ENCODE measurements around the gene GRWD1. TPM values are rescaled to one million over a fixed set of nuclear protein-coding genes. Genes with fewer than 3 reads are reported as not detected.

The GRWD1 gene
- total and polyA plus RNA-seq, 10 donors, result 5.5 to 34.5 (median 25.4) TPM

GRCh38 chr19:48473161-48473966, 27.6 kb downstream of the GRWD1 start:
- Histone ChIP-seq H3K27ac (no peak overlapping the region), H3K4me1 (peaks cover 10 to 46% (median 27%) of the 10 kb centered on the region in 6 donors), H3K9me3 (no peaks in the 10 kb centered on the region), H3K27me3 (replicated peaks in 1 of 7) (no peaks in the 10 kb centered on the region), H3K4me3 (no peak overlapping the region), H3K36me3 (peaks cover 0 to 83% (median 81%) of the 10 kb centered on the region in 6 donors)
- intact Hi-C loops (cut with DNase I; ENCODE audit: low total_unique reads), result no loop called here
- no peak for DNase-seq
- 88 to 92% (median 91%) methylated on average over 12 to 14 of the region's 14 CpGs for WGBS, 5 donors
- TF ChIP-seq, protein P1, sequence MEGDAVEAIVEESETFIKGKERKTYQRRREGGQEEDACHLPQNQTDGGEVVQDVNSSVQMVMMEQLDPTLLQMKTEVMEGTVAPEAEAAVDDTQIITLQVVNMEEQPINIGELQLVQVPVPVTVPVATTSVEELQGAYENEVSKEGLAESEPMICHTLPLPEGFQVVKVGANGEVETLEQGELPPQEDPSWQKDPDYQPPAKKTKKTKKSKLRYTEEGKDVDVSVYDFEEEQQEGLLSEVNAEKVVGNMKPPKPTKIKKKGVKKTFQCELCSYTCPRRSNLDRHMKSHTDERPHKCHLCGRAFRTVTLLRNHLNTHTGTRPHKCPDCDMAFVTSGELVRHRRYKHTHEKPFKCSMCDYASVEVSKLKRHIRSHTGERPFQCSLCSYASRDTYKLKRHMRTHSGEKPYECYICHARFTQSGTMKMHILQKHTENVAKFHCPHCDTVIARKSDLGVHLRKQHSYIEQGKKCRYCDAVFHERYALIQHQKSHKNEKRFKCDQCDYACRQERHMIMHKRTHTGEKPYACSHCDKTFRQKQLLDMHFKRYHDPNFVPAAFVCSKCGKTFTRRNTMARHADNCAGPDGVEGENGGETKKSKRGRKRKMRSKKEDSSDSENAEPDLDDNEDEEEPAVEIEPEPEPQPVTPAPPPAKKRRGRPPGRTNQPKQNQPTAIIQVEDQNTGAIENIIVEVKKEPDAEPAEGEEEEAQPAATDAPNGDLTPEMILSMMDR (IDR thresholded peaks at IDR 0.05 in 8 of 11, conservative IDR thresholded peaks at IDR 0.05 in 3 of 11), result no peak
- peak in 1 of 3 donors; percentile 9 for TF ChIP-seq POLR2AphosphoS5 (IDR thresholded peaks at IDR 0.05)

GRCh38 chr19:48474084-48474592, 28.4 kb downstream of the GRWD1 start:
- Histone ChIP-seq H3K4me1 (peaks cover 10 to 43% (median 21%) of the 10 kb centered on the region in 6 donors), H3K9me3 (no peaks in the 10 kb centered on the region), H3K27ac (no peak overlapping the region), H3K36me3 (peaks cover 0 to 91% (median 84%) of the 10 kb centered on the region in 6 donors), H3K4me3 (no peak overlapping the region), H3K27me3 (replicated peaks in 1 of 7) (no peaks in the 10 kb centered on the region)
- intact Hi-C loops (cut with DNase I; ENCODE audit: low total_unique reads), result no loop called here
- peak in 2 of 3 donors; percentile 23 to 41 for TF ChIP-seq POLR2AphosphoS5 (IDR thresholded peaks at IDR 0.05)
- TF ChIP-seq, protein P1 (IDR thresholded peaks at IDR 0.05 in 8 of 11, conservative IDR thresholded peaks at IDR 0.05 in 3 of 11), result no peak
- no peak for TF ChIP-seq POLR2A (IDR thresholded peaks at IDR 0.05)
- 80 to 92% (median 85%) methylated on average over 14 to 16 of the region's 16 CpGs for WGBS, 5 donors
- DNase-seq, result no peak

GRCh38 chr19:48475369-48476068, 29.7 kb downstream of the GRWD1 start:
- DNase-seq, result no peak
- H3K4me3 ChIP-seq, result no peak overlapping the region
- H3K9me3 ChIP-seq, result no peaks in the 10 kb centered on the region
- peak in 1 of 3 donors; percentile 16 for TF ChIP-seq POLR2AphosphoS5 (IDR thresholded peaks at IDR 0.05)
- no peak for TF ChIP-seq POLR2A (IDR thresholded peaks at IDR 0.05)
- no peaks in the 10 kb centered on the region for H3K27me3 ChIP-seq (replicated peaks in 1 of 7)
- intact Hi-C loops (cut with DNase I; ENCODE audit: low total_unique reads), result no loop called here
- H3K36me3 ChIP-seq, result peaks cover 0 to 93% (median 84%) of the 10 kb centered on the region in 6 donors
- H3K27ac ChIP-seq, result no peak overlapping the region
- H3K4me1 ChIP-seq, result peaks cover 3 to 42% (median 16%) of the 10 kb centered on the region in 6 donors
- 78 to 88% (median 86%) methylated on average over 16 to 17 of the region's 17 CpGs for WGBS, 5 donors

GRCh38 chr19:48476176-48476575, 30.4 kb downstream of the GRWD1 start:
- H3K27me3 ChIP-seq (replicated peaks in 1 of 7), result no peaks in the 10 kb centered on the region
- WGBS, 5 donors, result 84 to 94% (median 86%) methylated on average over 9 of the region's 9 CpGs
- peaks cover 4 to 42% (median 18%) of the 10 kb centered on the region in 6 donors for H3K4me1 ChIP-seq
- H3K4me3 ChIP-seq, result no peak overlapping the region
- H3K27ac ChIP-seq, result no peak overlapping the region
- no peaks in the 10 kb centered on the region for H3K9me3 ChIP-seq
- no peak for DNase-seq
- no peak for TF ChIP-seq POLR2A (IDR thresholded peaks at IDR 0.05)
- TF ChIP-seq POLR2AphosphoS5 (IDR thresholded peaks at IDR 0.05), result peak in 1 of 3 donors; percentile 19
- intact Hi-C loops (cut with DNase I; ENCODE audit: low total_unique reads), result no loop called here
- H3K36me3 ChIP-seq, result peaks cover 0 to 87% (median 78%) of the 10 kb centered on the region in 6 donors
